Neural cell (in vitro differentiated cells): ENCODE results near the gene SAG.

Experiments used
- CTCF ChIP-seq: fragments of 450-650 bp; IDR thresholded peaks from 2 replicates; pipeline ENCODE4 v1.5.1; 2014; ENCODE audit warnings: antibody characterized with exemption, mild to moderate bottlenecking, moderate library complexity; ENCODE audit not compliant: poor library complexity, severe bottlenecking
- EP300 ChIP-seq: fragments of 450-650 bp; conservative IDR thresholded peaks from 2 replicates; pipeline ENCODE4 v1.6.1; 2014; ENCODE audit warnings: antibody characterized with exemption, mild to moderate bottlenecking, moderate library complexity; ENCODE audit not compliant: poor library complexity, severe bottlenecking
- EZH2 ChIP-seq: fragments of 200-600, 300-800 bp; shearing (Covaris generic), sonication (generic); IDR thresholded peaks from 2 replicates; pipeline ENCODE4 v1.6.1; 2014; ENCODE audit warnings: antibody characterized with exemption, low read length, borderline replicate concordance, mild to moderate bottlenecking; ENCODE audit not compliant: insufficient read depth, poor library complexity, severe bottlenecking
- MXI1 ChIP-seq: fragments of 450-650 bp; conservative IDR thresholded peaks from 2 replicates; pipeline ENCODE4 v1.6.1; 2014; ENCODE audit warnings: antibody characterized with exemption, mild to moderate bottlenecking; ENCODE audit not compliant: poor library complexity, severe bottlenecking
- POLR2AphosphoS5 ChIP-seq: IDR thresholded peaks from 2 replicates; pipeline ENCODE4 v1.6.1; 2012
- RAD21 ChIP-seq: fragments of 450-650 bp; conservative IDR thresholded peaks from 2 replicates; pipeline ENCODE4 v1.6.1; 2014; ENCODE audit warnings: antibody characterized with exemption, mild to moderate bottlenecking, moderate library complexity
- SMC3 ChIP-seq: fragments of 450-650 bp; conservative IDR thresholded peaks from 2 replicates; pipeline ENCODE4 v1.6.1; 2014; ENCODE audit warnings: antibody characterized with exemption, mild to moderate bottlenecking, moderate library complexity; ENCODE audit not compliant: poor library complexity
- TAF1 ChIP-seq: IDR thresholded peaks from 2 replicates; pipeline ENCODE4 v1.6.1; 2012; ENCODE audit warnings: low read depth
- TF ChIP-seq, protein P1 (sequence below): IDR thresholded peaks from 2 replicates; pipeline ENCODE4 v1.6.1; 2012; ENCODE audit warnings: borderline replicate concordance

GRCh38 chr2:233317196-233317943, 9.8 kb downstream of the SAG start:
- TF ChIP-seq EP300: no peak
- no peak for TF ChIP-seq CTCF
- no peak for TF ChIP-seq RAD21
- TF ChIP-seq MXI1: no peak
- no peak for TF ChIP-seq TAF1
- no peak for TF ChIP-seq EZH2
- no peak for TF ChIP-seq POLR2AphosphoS5
- TF ChIP-seq, protein P1, sequence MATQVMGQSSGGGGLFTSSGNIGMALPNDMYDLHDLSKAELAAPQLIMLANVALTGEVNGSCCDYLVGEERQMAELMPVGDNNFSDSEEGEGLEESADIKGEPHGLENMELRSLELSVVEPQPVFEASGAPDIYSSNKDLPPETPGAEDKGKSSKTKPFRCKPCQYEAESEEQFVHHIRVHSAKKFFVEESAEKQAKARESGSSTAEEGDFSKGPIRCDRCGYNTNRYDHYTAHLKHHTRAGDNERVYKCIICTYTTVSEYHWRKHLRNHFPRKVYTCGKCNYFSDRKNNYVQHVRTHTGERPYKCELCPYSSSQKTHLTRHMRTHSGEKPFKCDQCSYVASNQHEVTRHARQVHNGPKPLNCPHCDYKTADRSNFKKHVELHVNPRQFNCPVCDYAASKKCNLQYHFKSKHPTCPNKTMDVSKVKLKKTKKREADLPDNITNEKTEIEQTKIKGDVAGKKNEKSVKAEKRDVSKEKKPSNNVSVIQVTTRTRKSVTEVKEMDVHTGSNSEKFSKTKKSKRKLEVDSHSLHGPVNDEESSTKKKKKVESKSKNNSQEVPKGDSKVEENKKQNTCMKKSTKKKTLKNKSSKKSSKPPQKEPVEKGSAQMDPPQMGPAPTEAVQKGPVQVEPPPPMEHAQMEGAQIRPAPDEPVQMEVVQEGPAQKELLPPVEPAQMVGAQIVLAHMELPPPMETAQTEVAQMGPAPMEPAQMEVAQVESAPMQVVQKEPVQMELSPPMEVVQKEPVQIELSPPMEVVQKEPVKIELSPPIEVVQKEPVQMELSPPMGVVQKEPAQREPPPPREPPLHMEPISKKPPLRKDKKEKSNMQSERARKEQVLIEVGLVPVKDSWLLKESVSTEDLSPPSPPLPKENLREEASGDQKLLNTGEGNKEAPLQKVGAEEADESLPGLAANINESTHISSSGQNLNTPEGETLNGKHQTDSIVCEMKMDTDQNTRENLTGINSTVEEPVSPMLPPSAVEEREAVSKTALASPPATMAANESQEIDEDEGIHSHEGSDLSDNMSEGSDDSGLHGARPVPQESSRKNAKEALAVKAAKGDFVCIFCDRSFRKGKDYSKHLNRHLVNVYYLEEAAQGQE: no peak
- TF ChIP-seq SMC3: no peak
